H9 (cell line): Measurements from ENCODE around the gene MED15. TPM values are rescaled to one million over a fixed set of nuclear protein-coding genes. Genes with fewer than 3 reads are reported as not detected.

Source experiments
- DNase-seq: peaks from one replicate; pipeline ENCODE4 v3.0.0-alpha.2; 2017
- H2AFZ ChIP-seq: one replicate; pipeline ENCODE4 v1.6.1; 2013; ENCODE audit warnings: mild to moderate bottlenecking, low read length, control low read depth, moderate library complexity
- H2AK5ac ChIP-seq: 2 replicates; pipeline ENCODE4 v1.6.1; 2013; ENCODE audit warnings: low read length, control low read depth, mixed read lengths; ENCODE audit not compliant: insufficient read length
- H2BK120ac ChIP-seq: one replicate; pipeline ENCODE4 v1.6.1; 2013; ENCODE audit warnings: low read depth, mild to moderate bottlenecking, low read length, control low read depth, inconsistent platforms; ENCODE audit not compliant: poor library complexity, severe bottlenecking
- H2BK12ac ChIP-seq: 2 replicates; pipeline ENCODE4 v1.6.1; 2013; ENCODE audit warnings: low read length, control low read depth, mixed read lengths, low read depth; ENCODE audit not compliant: insufficient read length
- H2BK15ac ChIP-seq: 2 replicates; pipeline ENCODE4 v1.6.1; 2013; ENCODE audit warnings: low read depth, low read length, control low read depth
- H2BK20ac ChIP-seq: one replicate; pipeline ENCODE4 v1.6.1; 2013; ENCODE audit warnings: low read depth, mild to moderate bottlenecking, low read length, control low read depth, inconsistent platforms; ENCODE audit not compliant: poor library complexity, severe bottlenecking
- H2BK5ac ChIP-seq: 2 replicates; pipeline ENCODE4 v1.6.1; 2013; ENCODE audit warnings: low read length, control low read depth, mixed read lengths; ENCODE audit not compliant: insufficient read length
- H3K14ac ChIP-seq: 2 replicates; pipeline ENCODE4 v1.6.1; 2013; ENCODE audit warnings: low read length, control low read depth; ENCODE audit not compliant: insufficient read depth
- H3K18ac ChIP-seq: 2 replicates; pipeline ENCODE4 v1.6.1; 2013; ENCODE audit warnings: low read depth, mild to moderate bottlenecking, mixed read lengths, low read length, control low read depth; ENCODE audit not compliant: insufficient read length
- H3K23ac ChIP-seq: 2 replicates; pipeline ENCODE4 v1.6.1; 2013; ENCODE audit warnings: low read length, control low read depth, mixed read lengths, low read depth; ENCODE audit not compliant: insufficient read length
- H3K23me2 ChIP-seq: 2 replicates; pipeline ENCODE4 v1.6.1; 2013; ENCODE audit warnings: low read depth, mild to moderate bottlenecking, mixed read lengths, low read length, control low read depth; ENCODE audit not compliant: insufficient read length, poor library complexity, severe bottlenecking
- H3K27ac ChIP-seq: 2 replicates; pipeline ENCODE4 v1.5.1; 2013; ENCODE audit warnings: low read length, control low read depth, mixed read lengths, low read depth; ENCODE audit not compliant: insufficient read length
- H3K27me3 ChIP-seq: 2 replicates; pipeline ENCODE4 v1.6.1; 2013; ENCODE audit warnings: low read length, control low read depth, inconsistent platforms; ENCODE audit not compliant: insufficient read depth
- H3K4ac ChIP-seq: 2 replicates; pipeline ENCODE4 v1.6.1; 2013; ENCODE audit warnings: low read depth, mild to moderate bottlenecking, control low read depth, inconsistent platforms, low read length, moderate library complexity
- H3K4me1 ChIP-seq: 2 replicates; pipeline ENCODE4 v1.6.1; 2013; ENCODE audit warnings: low read length, control low read depth, inconsistent platforms; ENCODE audit not compliant: insufficient read depth
- H3K4me2 ChIP-seq: 2 replicates; pipeline ENCODE4 v1.6.1; 2013; ENCODE audit warnings: low read length, control low read depth, mixed read lengths; ENCODE audit not compliant: insufficient read length, insufficient read depth
- H3K56ac ChIP-seq: 2 replicates; pipeline ENCODE4 v1.6.1; 2013; ENCODE audit warnings: low read depth, mild to moderate bottlenecking, mixed read lengths, low read length, control low read depth; ENCODE audit not compliant: insufficient read length
- H3K79me1 ChIP-seq: 2 replicates; pipeline ENCODE4 v1.6.1; 2013; ENCODE audit warnings: low read depth, mild to moderate bottlenecking, moderate library complexity, low read length, control low read depth, inconsistent platforms; ENCODE audit not compliant: insufficient read depth, poor library complexity, severe bottlenecking
- H3K79me2 ChIP-seq: 2 replicates; pipeline ENCODE4 v1.6.1; 2013; ENCODE audit warnings: low read length, control low read depth, inconsistent platforms; ENCODE audit not compliant: insufficient read depth
- H3K9ac ChIP-seq: 2 replicates; pipeline ENCODE4 v1.6.1; 2013; ENCODE audit warnings: low read length, control low read depth, mixed read lengths; ENCODE audit not compliant: insufficient read length; ENCODE audit errors: extremely low read depth
- H3K9me3 ChIP-seq: one replicate; pipeline ENCODE4 v1.6.1; 2013; ENCODE audit warnings: low read depth, low read length, inconsistent platforms; ENCODE audit not compliant: control insufficient read depth
- H3T11ph ChIP-seq: one replicate; pipeline ENCODE4 v1.6.1; 2013; ENCODE audit warnings: mild to moderate bottlenecking, low read length, control low read depth, inconsistent platforms
- H4K20me1 ChIP-seq: one replicate; pipeline ENCODE4 v1.6.1; 2013; ENCODE audit not compliant: control insufficient read depth, insufficient read length, insufficient read depth
- H4K5ac ChIP-seq: 2 replicates; pipeline ENCODE4 v1.6.1; 2013; ENCODE audit warnings: low read depth, mild to moderate bottlenecking, mixed read lengths, low read length, control low read depth; ENCODE audit not compliant: insufficient read length
- H4K8ac ChIP-seq: replicated peaks from 2 replicates; pipeline ENCODE4 v1.6.1; 2013; ENCODE audit warnings: low read length, control low read depth, mixed read lengths, low read depth; ENCODE audit not compliant: insufficient read length
- H4K91ac ChIP-seq: 2 replicates; pipeline ENCODE4 v1.6.1; 2013; ENCODE audit warnings: low read depth, mild to moderate bottlenecking, moderate library complexity, mixed read lengths, low read length, control low read depth; ENCODE audit not compliant: insufficient read length
- H3K27ac Mint-ChIP-seq, 3 experiments: 2 replicates in 2 of 3; 3 replicates in 1 of 3; pipeline ENCODE4 v1.8.0; 2020 to 2021; ENCODE audit warnings: mixed read lengths in 3 of 3, mild to moderate bottlenecking in 1 of 3, moderate library complexity in 1 of 3
- H3K27me3 Mint-ChIP-seq: 2 replicates; pipeline ENCODE4 v1.8.0; 2021; ENCODE audit warnings: low read depth, mild to moderate bottlenecking, moderate library complexity, mixed read lengths
- H3K36me3 Mint-ChIP-seq, 3 experiments: 2 replicates in 2 of 3; 3 replicates in 1 of 3; pipeline ENCODE4 v1.8.0; 2020 to 2021; ENCODE audit warnings: low read depth in 3 of 3, mixed read lengths in 3 of 3; ENCODE audit not compliant: insufficient read depth in 1 of 3
- H3K4me1 Mint-ChIP-seq, 2 experiments: 2 replicates each; pipeline ENCODE4 v1.8.0; 2020; ENCODE audit warnings: mixed read lengths in 2 of 2
- H3K4me3 Mint-ChIP-seq, 2 experiments: 2 replicates in 1 of 2; 3 replicates in 1 of 2; pipeline ENCODE4 v1.8.0; 2020 to 2021; ENCODE audit warnings: mild to moderate bottlenecking in 2 of 2, mixed read lengths in 2 of 2, moderate library complexity in 1 of 2
- H3K9me3 Mint-ChIP-seq, 2 experiments: 2 replicates in 1 of 2; 3 replicates in 1 of 2; pipeline ENCODE4 v1.8.0; 2020; ENCODE audit warnings: mild to moderate bottlenecking in 2 of 2, mixed read lengths in 2 of 2, moderate library complexity in 1 of 2
- CTCF ChIP-seq: fragments of 200-600 bp; sonication (generic); conservative IDR thresholded peaks from 3 replicates; pipeline ENCODE4 v1.8.0; 2021; ENCODE audit warnings: antibody characterized with exemption, mild to moderate bottlenecking
- WGBS: extraction: QIAGEN DNeasy Blood & Tissue Kit; methylation state at CpG from one replicate; pipeline ENCODE4 v1.1.7; 2013; ENCODE audit warnings: missing lambda C conversion rate, low lambda C conversion rate, mixed read lengths; ENCODE audit not compliant: insufficient read length; ENCODE audit errors: extremely low coverage; 5-methylcytosine and 5-hydroxymethylcytosine counted together
- total RNA-seq: library from RNA; stranded (reverse); gene quantifications from 2 replicates; pipeline ENCODE4 v1.2.1, GENCODE V29; 2021

Gene MED15
- total RNA-seq, 1 experiment from 2014 or later = 47.4 TPM

- Histone ChIP-seq H3K4me2 (no peak overlapping the region), H2AK5ac (no peak overlapping the region), H3K79me2 (no peaks in the 10 kb centered on the region), H4K91ac (no peak overlapping the region), H2BK15ac (no peak overlapping the region), H3K23ac (no peak overlapping the region), H3K4ac (no peak overlapping the region), H3K9me3 (no peaks in the 10 kb centered on the region), H4K8ac (no peak overlapping the region), H3K27me3 (no peaks in the 10 kb centered on the region), H2BK120ac (no peak overlapping the region), H2BK20ac (no peak overlapping the region), H2BK12ac (no peak overlapping the region), H3K18ac (peak overlapping the region; percentile 11), H2BK5ac (no peak overlapping the region), H3T11ph (no peak overlapping the region), H4K5ac (no peak overlapping the region), H3K56ac (no peak overlapping the region), H4K20me1 (no peaks in the 10 kb centered on the region), H3K23me2 (no peaks in the 10 kb centered on the region), H3K14ac (0 out of 2 replicates have a peak overlapping the region, but pooled peaks have one; percentile 26), H2AFZ (no peak overlapping the region), H3K4me1 (no peaks in the 10 kb centered on the region), H3K9ac (no peak overlapping the region), H3K79me1 (no peaks in the 10 kb centered on the region), H3K27ac (no peak overlapping the region)
- Mint-ChIP-seq H3K4me3 (no peak overlapping the region), H3K27me3 (no peaks in the 10 kb centered on the region), H3K36me3 (no peaks in the 10 kb centered on the region), H3K4me1 (peaks cover 12 to 21% of the 10 kb centered on the region in 2 experiments), H3K27ac (no peak overlapping the region), H3K9me3 (no peaks in the 10 kb centered on the region)
- peak; percentile 93 for TF ChIP-seq CTCF
- DNase-seq = peak; percentile 95
- no CpG with 5 or more reads among the region's 13 CpGs for WGBS
Measured at GRCh38 chr22:20606041-20606783, 98.8 kb downstream of the MED15 start.
